ENCODE results near the gene TJP3.
A peak's percentile ranks its signal among the peaks of the same experiment; 100 is the strongest.
"Not testable (repeated sequence)": the region's sequence is repeated elsewhere in the genome, so short reads cannot be mapped to it uniquely, and the experiment has no call there.

The TJP3 gene

GRCh38 chr19:3663838-3664237 is 44.3 kb upstream of the TJP3 start:
- DNase-seq (ENCODE audit: low read depth): no peak
- H3K4me3 ChIP-seq (ENCODE audit: low read depth, low read length): no peak overlapping the region
- TF ChIP-seq POLR2A (IDR thresholded peaks at IDR 0.05; ENCODE audit: extremely low read depth, insufficient read length) (no peak), MYC (IDR thresholded peaks at IDR 0.05; ENCODE audit: low read depth, low read length) (no peak), CTCF (IDR thresholded peaks at IDR 0.05; ENCODE audit: low read depth, low read length) (no peak), MAX (IDR thresholded peaks at IDR 0.05; ENCODE audit: low read depth, low read length) (no peak)

- no peak for DNase-seq (ENCODE audit: low read depth)
- no peak overlapping the region for H3K4me3 ChIP-seq (ENCODE audit: low read depth, low read length)
- TF ChIP-seq MAX (IDR thresholded peaks at IDR 0.05; ENCODE audit: low read depth, low read length) (no peak), MYC (IDR thresholded peaks at IDR 0.05; ENCODE audit: low read depth, low read length) (no peak), POLR2A (IDR thresholded peaks at IDR 0.05; ENCODE audit: extremely low read depth, insufficient read length) (no peak), CTCF (IDR thresholded peaks at IDR 0.05; ENCODE audit: low read depth, low read length) (no peak)
Measured at GRCh38 chr19:3664879-3665642, 43.1 kb upstream of the TJP3 start.

- DNase-seq (ENCODE audit: low read depth): peak; percentile 34
- no peak overlapping the region for H3K4me3 ChIP-seq (ENCODE audit: low read depth, low read length)
- TF ChIP-seq CTCF (IDR thresholded peaks at IDR 0.05; ENCODE audit: low read depth, low read length) (peak; percentile 48), POLR2A (IDR thresholded peaks at IDR 0.05; ENCODE audit: extremely low read depth, insufficient read length) (no peak)
Measured at GRCh38 chr19:3665681-3666544, 42.3 kb upstream of the TJP3 start.

GRCh38 chr19:3666545-3666856 is 41.7 kb upstream of the TJP3 start:
- DNase-seq (ENCODE audit: low read depth); H3K4me3 ChIP-seq (ENCODE audit: low read depth, low read length): not testable (repeated sequence)

GRCh38 chr19:3667037-3667638 is 41.0 kb upstream of the TJP3 start:
- no peak for DNase-seq (ENCODE audit: low read depth)
- TF ChIP-seq MYC (IDR thresholded peaks at IDR 0.05; ENCODE audit: low read depth, low read length) (no peak), POLR2A (IDR thresholded peaks at IDR 0.05; ENCODE audit: extremely low read depth, insufficient read length) (no peak), CTCF (IDR thresholded peaks at IDR 0.05; ENCODE audit: low read depth, low read length) (no peak), MAX (IDR thresholded peaks at IDR 0.05; ENCODE audit: low read depth, low read length) (no peak)
- no peak overlapping the region for H3K4me3 ChIP-seq (ENCODE audit: low read depth, low read length)

GRCh38 chr19:3667766-3668165 is 40.4 kb upstream of the TJP3 start:
- no peak for TF ChIP-seq MAX (IDR thresholded peaks at IDR 0.05; ENCODE audit: low read depth, low read length)
- no peak for DNase-seq (ENCODE audit: low read depth)
- H3K4me3 ChIP-seq (ENCODE audit: low read depth, low read length): no peak overlapping the region
